DMS 273 treated with DMSO at 0.1 percent for 48 hours (cell line): ENCODE measurements around the gene C1QA.

Source experiments
- DNase-seq: peaks from one replicate; lab custom pipeline; 2025; lab: John Stamatoyannopoulos, UW

Gene C1QA

GRCh38 chr1:22612671-22613571, 23.5 kb upstream of the C1QA start:
- no peak for DNase-seq

- DNase-seq, result no peak
Measured at GRCh38 chr1:22613572-22613918, 22.9 kb upstream of the C1QA start.

GRCh38 chr1:22613951-22614350, 22.5 kb upstream of the C1QA start:
- no peak for DNase-seq

GRCh38 chr1:22615886-22616285, 20.5 kb upstream of the C1QA start:
- DNase-seq, result no peak

- DNase-seq, result no peak
Measured at GRCh38 chr1:22616571-22616970, 19.9 kb upstream of the C1QA start.

GRCh38 chr1:22618056-22618455, 18.4 kb upstream of the C1QA start:
- no peak for DNase-seq

GRCh38 chr1:22619252-22619651, 17.2 kb upstream of the C1QA start:
- DNase-seq, result no peak

- DNase-seq, result no peak
Measured at GRCh38 chr1:22619798-22620197, 16.6 kb upstream of the C1QA start.

- DNase-seq, result no peak
Measured at GRCh38 chr1:22621761-22622160, 14.7 kb upstream of the C1QA start.

GRCh38 chr1:22625262-22625925, 11.0 kb upstream of the C1QA start:
- no peak for DNase-seq

GRCh38 chr1:22626237-22627157, 9.9 kb upstream of the C1QA start:
- DNase-seq, result no peak

GRCh38 chr1:22627331-22627730, 9.1 kb upstream of the C1QA start:
- no peak for DNase-seq

- DNase-seq, result no peak
Measured at GRCh38 chr1:22628698-22629444, 7.6 kb upstream of the C1QA start.

GRCh38 chr1:22629886-22630285, 6.5 kb upstream of the C1QA start:
- DNase-seq, result no peak

GRCh38 chr1:22633697-22634463, 2.5 kb upstream of the C1QA start:
- DNase-seq, result no peak

- DNase-seq, result no peak
Measured at GRCh38 chr1:22635436-22635835, 992 bp upstream of the C1QA start.

GRCh38 chr1:22636927-22637326, 499 bp downstream of the C1QA start:
- DNase-seq, result no peak

- DNase-seq, result no peak
Measured at GRCh38 chr1:22637907-22638445, 1.5 kb downstream of the C1QA start.

GRCh38 chr1:22638476-22639234, 2.2 kb downstream of the C1QA start:
- DNase-seq, result no peak

GRCh38 chr1:22639286-22639685, 2.9 kb downstream of the C1QA start:
- peak; percentile 25 for DNase-seq
